Tongue (tissue), 3 donors: ENCODE data around the gene RENBP. TPM values are rescaled to one million over a fixed set of nuclear protein-coding genes. Genes with fewer than 3 reads are reported as not detected.

Source experiments
- DNase-seq: peaks from one replicate; pipeline ENCODE4 v3.0.0-alpha.2; 2015
- small RNA-seq: library from RNA; depleted of rRNA; stranded (forward); fragments of <200 nt; gene quantifications from one replicate; pipeline ENCODE3, GENCODE V24; 2014; ENCODE audit warnings: low replicate concordance
- total RNA-seq: library from RNA; depleted of rRNA; stranded (reverse); fragments of >200 nt; gene quantifications from one replicate; pipeline ENCODE4 v1.2.3, GENCODE V29; 2014

The RENBP gene
- total RNA-seq, 1 donor from 2014 or later, result 5.2 TPM

DNA sequence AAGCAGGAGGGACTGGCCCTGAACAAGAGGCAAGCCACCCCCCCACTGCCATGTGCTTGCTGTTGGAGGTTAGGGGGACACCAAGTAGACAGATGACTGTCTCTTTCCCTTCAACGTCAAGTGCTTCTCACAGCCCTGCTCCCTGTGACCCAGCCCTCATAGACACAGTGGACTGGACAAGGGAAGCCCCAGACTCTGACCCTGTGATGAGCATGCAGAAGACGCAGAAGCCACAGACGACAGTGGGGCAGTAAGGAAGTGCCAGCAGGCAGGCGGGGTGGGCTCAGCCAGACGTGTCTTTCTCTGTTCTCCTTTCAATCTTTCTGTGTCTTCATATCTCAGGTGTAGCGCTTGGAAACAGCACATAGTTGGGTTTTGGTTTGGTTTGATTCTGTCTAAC lies 56.1 kb downstream of the RENBP start:
- DNase-seq, result no peak

DNA sequence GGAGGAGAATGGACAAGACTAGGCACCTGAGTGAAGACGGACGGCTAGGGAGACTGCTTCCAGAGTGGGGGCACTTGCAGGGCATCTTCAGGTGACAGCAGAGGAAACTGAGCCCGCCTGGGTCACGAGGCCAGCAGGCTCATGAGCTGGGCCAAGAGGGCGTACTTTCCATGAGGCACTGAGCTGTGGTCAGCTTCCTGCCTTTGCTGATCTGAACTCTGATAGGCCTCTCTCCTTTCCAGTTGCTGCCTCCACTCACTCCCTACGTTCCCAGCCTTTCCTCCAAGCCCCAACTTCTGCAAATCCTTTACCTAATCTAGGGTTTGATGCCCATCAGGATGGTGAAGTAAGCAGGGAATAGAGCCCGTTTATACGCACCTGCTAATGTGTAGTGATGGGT lies 57.1 kb downstream of the RENBP start:
- DNase-seq, result no peak

DNA sequence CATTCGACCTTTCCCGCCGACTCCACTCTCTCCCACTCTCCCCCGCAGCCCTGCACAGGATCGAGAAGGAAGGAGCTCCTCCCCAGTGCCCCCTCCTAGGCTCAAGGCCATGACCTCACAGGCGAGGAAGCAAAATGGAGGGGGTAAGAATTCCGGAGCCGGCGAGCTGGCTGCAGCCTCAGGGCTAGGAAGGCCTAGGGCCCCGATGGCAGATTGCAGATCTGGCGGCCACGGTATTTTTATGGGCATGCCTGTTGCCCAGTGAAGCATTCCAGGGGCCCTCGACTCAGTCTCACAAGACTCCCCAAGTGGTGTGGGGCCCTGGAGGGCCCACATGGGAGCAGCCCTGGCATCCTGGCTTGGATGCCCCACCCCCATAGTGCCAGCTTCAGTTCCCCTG lies 57.5 kb downstream of the RENBP start:
- no peak for DNase-seq

DNA sequence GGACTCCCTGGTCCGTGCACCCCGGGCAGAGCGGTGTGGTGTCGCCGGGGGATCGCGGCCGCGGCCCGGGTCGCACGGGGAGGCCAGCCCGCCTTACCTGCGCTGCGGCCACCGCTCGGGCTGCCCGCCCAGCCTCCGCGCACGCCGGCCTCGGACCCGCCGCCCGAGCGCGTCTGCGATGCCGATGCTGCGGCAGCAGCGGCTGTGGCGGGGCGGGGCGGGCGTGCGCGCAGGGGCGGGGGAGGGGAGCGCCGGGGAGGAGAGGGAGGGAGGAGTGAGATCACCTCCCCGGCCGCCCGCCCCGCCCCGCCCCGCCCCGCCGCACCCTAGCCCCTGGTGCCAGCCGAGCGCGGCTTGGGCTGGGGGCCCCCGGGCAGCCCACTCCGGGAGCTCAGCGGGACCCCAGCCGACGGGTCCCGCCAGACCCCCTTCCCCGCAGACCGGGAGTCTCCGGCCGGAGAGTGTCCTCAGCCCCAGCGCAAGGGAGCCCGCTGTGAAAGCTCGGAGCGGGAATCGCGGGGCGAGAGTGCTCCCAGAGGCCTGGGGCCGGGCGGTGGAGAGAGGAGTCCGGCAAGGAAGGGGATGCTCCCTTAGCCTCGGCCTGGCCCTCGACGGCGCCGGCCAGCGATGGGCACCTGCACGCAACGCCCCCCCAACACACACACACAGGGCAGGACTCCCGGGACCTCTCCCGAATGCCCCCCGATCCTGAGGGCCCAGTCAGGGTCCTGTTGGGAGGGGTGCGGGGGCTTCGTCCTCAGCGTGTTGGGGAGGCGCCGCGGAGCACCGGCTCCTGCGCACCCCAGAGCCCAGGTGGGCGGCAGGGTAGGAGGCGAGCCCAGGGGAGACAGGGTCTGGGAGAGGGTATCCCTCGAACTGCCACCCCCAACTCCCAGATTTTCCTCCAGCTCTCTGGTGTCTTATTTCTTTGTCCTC lies 58.2 kb downstream of the RENBP start, which contains the start of gene L1CAM:
L1CAM (minus strand) TSS at position 206 of the 936 bp plus-strand sequence. CDS start 10,337 bp downstream, outside the sequence.
- DNase-seq, result no peak

Small RNA genes within 50 kb of the gene (small RNA-seq; reads per million reads assigned to genes)
- gene MIR3202-1, result not detected

Other genes with a start within 250 kb of the RENBP start
- 84.2 TPM for gene BCAP31, start 220.3 kb downstream of the RENBP start, total RNA-seq
- 12.0 TPM for gene ABCD1, start 219.8 kb downstream of the RENBP start, total RNA-seq
- 6.8 TPM for gene PLXNB3, start 180.4 kb downstream of the RENBP start, total RNA-seq
- gene SRPK3, start 163.6 kb downstream of the RENBP start, total RNA-seq, result 81.4 TPM
- gene IDH3G, start 150.3 kb downstream of the RENBP start, total RNA-seq, result 61.1 TPM
- gene SSR4, start 150.0 kb downstream of the RENBP start, total RNA-seq, result 46.4 TPM
- gene PDZD4, start 114.1 kb downstream of the RENBP start, total RNA-seq, result 4.1 TPM
- gene L1CAM, start 58.5 kb downstream of the RENBP start, total RNA-seq, result 17.5 TPM
- 1.7 TPM for gene AVPR2, start 40.0 kb downstream of the RENBP start, total RNA-seq
- gene ARHGAP4, start 18.4 kb downstream of the RENBP start, total RNA-seq, result 19.6 TPM
- gene NAA10, start 9.6 kb downstream of the RENBP start, total RNA-seq, result 47.8 TPM
- 25.2 TPM for gene HCFC1, start 27.2 kb upstream of the RENBP start, total RNA-seq
- gene TMEM187, start 28.1 kb upstream of the RENBP start, total RNA-seq, result 9.4 TPM
- gene IRAK1, start 75.3 kb upstream of the RENBP start, total RNA-seq, result 20.4 TPM
- 37.5 TPM for gene MECP2, start 153.1 kb upstream of the RENBP start, total RNA-seq
- gene OPN1LW, start 199.6 kb upstream of the RENBP start, total RNA-seq, result not detected
- gene OPN1MW, start 238.0 kb upstream of the RENBP start, total RNA-seq, result not detected